Glomerular endothelial cell (primary cell): ENCODE results near the gene OR13C8. TPM values are rescaled to one million over a fixed set of nuclear protein-coding genes. Genes with fewer than 3 reads are reported as not detected.

Source experiments
- DNase-seq: peaks from one replicate; pipeline ENCODE4 v3.0.0-alpha.2; 2011; ENCODE audit warnings: low read depth, low spot score; ENCODE audit errors: extremely low read depth
- total RNA-seq: library from RNA; depleted of rRNA; stranded (reverse); fragments of >200 nt; gene quantifications from 2 replicates; pipeline ENCODE4 v1.2.3, GENCODE V29; 2015

The OR13C8 gene
- total RNA-seq, 1 donor from 2014 or later, result not detected

DNA sequence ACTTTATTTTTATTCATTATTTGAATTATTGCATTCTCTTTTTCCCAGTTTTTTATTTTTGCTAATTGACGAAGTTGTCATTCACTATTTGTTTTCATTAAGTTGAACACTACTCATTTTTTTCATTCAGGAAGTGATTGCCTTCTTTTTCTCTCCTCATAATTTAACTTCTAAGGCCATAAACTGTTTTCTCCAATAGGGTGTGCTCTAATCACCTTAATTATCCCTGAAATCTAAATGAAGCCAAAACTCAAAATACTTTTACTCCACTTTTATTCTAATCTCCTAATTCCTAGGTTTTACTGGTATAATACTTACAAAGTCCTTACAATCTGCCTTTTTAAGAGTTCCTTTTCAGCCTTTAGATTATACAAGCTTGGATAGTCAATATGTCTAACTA is 39.4 kb downstream of the OR13C8 start:
- DNase-seq, result no peak

DNA sequence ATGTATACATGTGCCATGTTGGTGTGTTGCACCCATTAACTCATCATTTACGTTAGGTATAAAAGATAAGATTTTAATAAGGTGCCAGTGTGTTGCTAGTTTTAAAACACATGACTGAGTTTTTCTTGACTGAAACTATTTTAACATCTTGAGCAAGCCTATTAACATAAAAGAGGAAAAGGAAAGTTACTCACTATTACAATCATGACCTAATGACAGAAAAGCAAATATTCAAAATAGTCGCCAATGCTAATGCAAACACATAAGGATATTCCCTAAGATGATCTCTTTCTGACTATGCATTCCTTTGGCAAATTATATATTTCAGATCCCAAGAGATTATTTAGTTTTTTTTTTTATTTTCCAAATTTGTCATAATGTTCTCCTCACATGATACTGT is 42.2 kb downstream of the OR13C8 start:
- no peak for DNase-seq

DNA sequence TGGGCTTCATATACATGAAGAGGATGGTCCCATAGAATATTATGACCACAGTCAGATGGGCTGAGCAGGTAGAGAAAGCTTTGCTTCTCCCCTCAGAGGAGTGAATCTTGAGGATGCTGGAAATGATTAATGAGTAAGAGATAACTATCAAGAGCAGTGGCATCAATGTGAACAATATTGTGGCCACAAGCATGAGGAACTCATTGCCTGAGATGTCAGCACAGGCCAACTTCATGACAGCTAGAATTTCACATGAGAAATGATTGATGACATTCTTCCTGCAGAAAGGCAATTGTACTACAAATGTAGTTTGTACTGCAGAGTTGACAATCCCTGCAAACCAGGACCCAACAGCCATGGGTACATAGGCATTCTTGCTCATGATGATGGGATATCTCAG is 48.5 kb downstream of the OR13C8 start:
- DNase-seq, result no peak

DNA sequence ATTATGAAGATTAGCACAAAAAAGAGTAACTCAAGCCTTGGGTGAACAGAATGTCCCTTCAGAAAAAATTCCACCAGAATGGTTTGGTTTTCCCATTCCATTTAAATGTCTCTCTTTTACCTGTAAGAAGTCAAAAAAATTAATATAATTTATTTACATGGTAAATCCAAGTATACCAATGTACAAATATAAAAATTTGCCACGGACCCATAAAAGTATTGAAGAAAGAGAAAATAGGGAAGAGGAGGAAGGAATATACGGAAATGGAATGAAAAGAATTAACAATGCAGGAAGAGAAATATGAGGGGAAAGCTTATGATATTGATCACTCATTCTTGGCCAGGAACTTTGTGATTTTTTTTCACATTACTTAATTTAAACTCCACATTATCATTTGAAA is 49.1 kb downstream of the OR13C8 start, which contains the start of gene OR13C9:
TSS of gene OR13C9 (minus strand) at position 101 of the 400 bp plus-strand sequence. CDS start at position 101, 0 bp downstream.
- DNase-seq, result no peak

Other genes starting within 250 kb of the OR13C8 start
- gene OR13F1, start 64.9 kb upstream of the OR13C8 start, total RNA-seq, result not detected in 2 replicates
- not detected in 2 replicates for gene OR13C4, start 42.0 kb upstream of the OR13C8 start, total RNA-seq
- not detected in 2 replicates for gene OR13C3, start 32.3 kb upstream of the OR13C8 start, total RNA-seq
- not detected in 2 replicates for gene OR13C5, start 30.2 kb downstream of the OR13C8 start, total RNA-seq
- gene OR13C2, start 36.5 kb downstream of the OR13C8 start, total RNA-seq, result not detected in 2 replicates
- gene OR13C9, start 49.0 kb downstream of the OR13C8 start, total RNA-seq, result not detected in 2 replicates
- not detected in 2 replicates for gene OR13D1, start 125.3 kb downstream of the OR13C8 start, total RNA-seq
- 47.0 and 55.4 TPM in 2 replicates for gene NIPSNAP3A, start 178.5 kb downstream of the OR13C8 start, total RNA-seq
- gene NIPSNAP3B, start 195.0 kb downstream of the OR13C8 start, total RNA-seq, result 0.41 and 0.44 TPM in 2 replicates